CD14-positive monocyte (primary cell): ENCODE data around the gene PNLIP. TPM values are rescaled to one million over a fixed set of nuclear protein-coding genes. Genes with fewer than 3 reads are reported as not detected.

Source experiments
- DNase-seq, 3 donors: peaks; one replicate each; pipeline ENCODE4 v3.0.0-alpha.2; 2011 to 2022
- H2AFZ ChIP-seq: 2 replicates; pipeline ENCODE4 v1.6.0; 2012; ENCODE audit warnings: mild to moderate bottlenecking, low read depth, low read length, inconsistent platforms; ENCODE audit not compliant: insufficient read depth, poor library complexity, severe bottlenecking
- H3K27ac ChIP-seq, 2 donors: 1 replicate in 1 of 2; 2 replicates in 1 of 2; pipeline ENCODE4 v1.5.1; 2012 to 2013; ENCODE audit warnings: low read length in 2 of 2, control low read depth in 1 of 2, inconsistent platforms in 1 of 2, low read depth in 1 of 2, mild to moderate bottlenecking in 1 of 2
- H3K27me3 ChIP-seq, 2 donors: one replicate each; pipeline versions ENCODE4 v1.6.0 to v1.6.1; 2011 to 2013; ENCODE audit warnings: low read length in 2 of 2; ENCODE audit not compliant: control insufficient read depth in 2 of 2, insufficient read depth in 2 of 2
- H3K36me3 ChIP-seq, 2 donors: replicated peaks in 1 of 2; 1 replicate in 1 of 2; 2 replicates in 1 of 2; pipeline versions ENCODE4 v1.5.1 to v1.6.1; 2012 to 2013; ENCODE audit warnings: low read length in 2 of 2, control low read depth in 1 of 2, inconsistent platforms in 1 of 2, mild to moderate bottlenecking in 1 of 2; ENCODE audit not compliant: insufficient read depth in 2 of 2, control insufficient read depth in 1 of 2
- H3K4me1 ChIP-seq, 2 donors: 1 replicate in 1 of 2; 2 replicates in 1 of 2; pipeline versions ENCODE4 v1.5.1 to v1.6.1; 2012 to 2013; ENCODE audit warnings: low read length in 2 of 2, control low read depth in 1 of 2, inconsistent platforms in 1 of 2, mild to moderate bottlenecking in 1 of 2, moderate library complexity in 1 of 2; ENCODE audit not compliant: insufficient read depth in 2 of 2, control insufficient read depth in 1 of 2
- H3K4me2 ChIP-seq: replicated peaks from 2 replicates; pipeline ENCODE3; 2012; ENCODE audit warnings: low read length, moderate library complexity, mild to moderate bottlenecking; ENCODE audit not compliant: poor library complexity, severe bottlenecking; ENCODE audit errors: extremely low read depth
- H3K4me3 ChIP-seq, 3 experiments: fragments of 200-600 bp in 1 of 3; sonication (generic) in 1 of 3; replicated peaks in 1 of 3; 1 replicate in 2 of 3; 2 replicates in 1 of 3; pipeline ENCODE4 v1.5.1; 2011 to 2013; ENCODE audit warnings: low read length in 3 of 3, mild to moderate bottlenecking in 3 of 3, control low read depth in 2 of 3, low read depth in 2 of 3, inconsistent platforms in 1 of 3, moderate library complexity in 1 of 3
- H3K79me2 ChIP-seq: 2 replicates; pipeline ENCODE4 v1.6.0; 2012; ENCODE audit warnings: mild to moderate bottlenecking, control low read depth, inconsistent platforms, low read length, moderate library complexity; ENCODE audit not compliant: insufficient read depth
- H3K9ac ChIP-seq: 2 replicates; pipeline ENCODE4 v1.6.0; 2017; ENCODE audit warnings: low read length, mild to moderate bottlenecking; ENCODE audit not compliant: insufficient read depth, poor library complexity, severe bottlenecking
- H3K9me3 ChIP-seq, 2 donors: replicated peaks in 1 of 2; 1 replicate in 1 of 2; 2 replicates in 1 of 2; pipeline versions ENCODE4 v1.5.1 to v1.6.1; 2012 to 2013; ENCODE audit warnings: low read length in 2 of 2, control low read depth in 1 of 2; ENCODE audit not compliant: control insufficient read depth in 1 of 2, insufficient read depth in 1 of 2
- H4K20me1 ChIP-seq: 2 replicates; pipeline ENCODE4 v1.6.0; 2012; ENCODE audit warnings: mild to moderate bottlenecking, low read length, control low read depth, moderate library complexity; ENCODE audit not compliant: insufficient read depth
- H3K27ac Mint-ChIP-seq, 7 donors: one replicate each; pipeline ENCODE4 v1.8.0; 2020; ENCODE audit warnings: mild to moderate bottlenecking in 7 of 7, mixed read lengths in 7 of 7, moderate library complexity in 6 of 7, inconsistent platforms in 2 of 7
- H3K27me3 Mint-ChIP-seq, 3 donors: one replicate each; pipeline ENCODE4 v1.8.0; 2021 to 2022; ENCODE audit warnings: low read depth in 3 of 3, mild to moderate bottlenecking in 3 of 3, mixed read lengths in 3 of 3, moderate library complexity in 3 of 3, inconsistent platforms in 1 of 3
- H3K36me3 Mint-ChIP-seq, 2 donors: one replicate each; pipeline ENCODE4 v1.8.0; 2020; ENCODE audit warnings: mixed read lengths in 2 of 2, inconsistent platforms in 1 of 2, mild to moderate bottlenecking in 1 of 2
- H3K4me1 Mint-ChIP-seq: one replicate; pipeline ENCODE4 v1.8.0; 2020; ENCODE audit warnings: mild to moderate bottlenecking, mixed read lengths
- H3K4me3 Mint-ChIP-seq, 2 donors: one replicate each; pipeline ENCODE4 v1.8.0; 2020; ENCODE audit warnings: mild to moderate bottlenecking in 2 of 2, mixed read lengths in 2 of 2, moderate library complexity in 1 of 2
- H3K9me3 Mint-ChIP-seq, 7 donors: one replicate each; pipeline ENCODE4 v1.8.0; 2020 to 2022; ENCODE audit warnings: mixed read lengths in 7 of 7, mild to moderate bottlenecking in 6 of 7, moderate library complexity in 6 of 7, inconsistent platforms in 2 of 7
- WGBS: methylation state at CpG from one replicate; pipeline ENCODE4 v1.1.5; 2013; ENCODE audit warnings: missing lambda C conversion rate; ENCODE audit not compliant: insufficient coverage; 5-methylcytosine and 5-hydroxymethylcytosine counted together
- intact Hi-C, 2 donors: fragments of 100-400 bp; cut with micrococcal nuclease; formaldehyde crosslinking; loops; one replicate each; pipeline versions ENCODE4 v1.15.0 to v1.15.1; 2023
- polyA plus RNA-seq, 3 donors: library from polyadenylated mRNA; depleted of rRNA in 1 of 3; unstranded in 2 of 3; stranded (reverse) in 1 of 3; fragments of 300-500 nt in 2 of 3; fragments of >200 nt in 1 of 3; fragmentation: Illumina TruSeq in 2 of 3; gene quantifications; 1 replicate in 2 of 3; 2 replicates in 1 of 3; pipeline ENCODE4 v1.2.3, GENCODE V29; 2012 to 2021
- TF ChIP-seq, protein P1 (sequence below): fragments of 200-600 bp; IDR thresholded peaks from one replicate; pipeline ENCODE4 v1.8.0; 2022; ENCODE audit warnings: antibody characterized with exemption, mild to moderate bottlenecking

Gene PNLIP
- polyA plus RNA-seq, 3 donors = not detected

- Histone ChIP-seq H3K4me2 (no peak overlapping the region), H3K27ac (no peak overlapping the region), H3K9me3 (no peaks in the 10 kb centered on the region), H3K79me2 (no peaks in the 10 kb centered on the region), H3K4me1 (no peaks in the 10 kb centered on the region), H2AFZ (no peak overlapping the region), H3K36me3 (no peaks in the 10 kb centered on the region), H4K20me1 (no peaks in the 10 kb centered on the region), H3K9ac (no peak overlapping the region), H3K27me3 (no peaks in the 10 kb centered on the region), H3K4me3 (no peak overlapping the region)
- intact Hi-C loops = no loop called here
- TF ChIP-seq, protein P1, sequence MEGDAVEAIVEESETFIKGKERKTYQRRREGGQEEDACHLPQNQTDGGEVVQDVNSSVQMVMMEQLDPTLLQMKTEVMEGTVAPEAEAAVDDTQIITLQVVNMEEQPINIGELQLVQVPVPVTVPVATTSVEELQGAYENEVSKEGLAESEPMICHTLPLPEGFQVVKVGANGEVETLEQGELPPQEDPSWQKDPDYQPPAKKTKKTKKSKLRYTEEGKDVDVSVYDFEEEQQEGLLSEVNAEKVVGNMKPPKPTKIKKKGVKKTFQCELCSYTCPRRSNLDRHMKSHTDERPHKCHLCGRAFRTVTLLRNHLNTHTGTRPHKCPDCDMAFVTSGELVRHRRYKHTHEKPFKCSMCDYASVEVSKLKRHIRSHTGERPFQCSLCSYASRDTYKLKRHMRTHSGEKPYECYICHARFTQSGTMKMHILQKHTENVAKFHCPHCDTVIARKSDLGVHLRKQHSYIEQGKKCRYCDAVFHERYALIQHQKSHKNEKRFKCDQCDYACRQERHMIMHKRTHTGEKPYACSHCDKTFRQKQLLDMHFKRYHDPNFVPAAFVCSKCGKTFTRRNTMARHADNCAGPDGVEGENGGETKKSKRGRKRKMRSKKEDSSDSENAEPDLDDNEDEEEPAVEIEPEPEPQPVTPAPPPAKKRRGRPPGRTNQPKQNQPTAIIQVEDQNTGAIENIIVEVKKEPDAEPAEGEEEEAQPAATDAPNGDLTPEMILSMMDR = no peak
- H3K27ac Mint-ChIP-seq = no peak overlapping the region
- peaks cover 0 to 1% (median 0%) of the 10 kb centered on the region in 3 donors for H3K27me3 Mint-ChIP-seq
- DNase-seq = no peak
- H3K9me3 Mint-ChIP-seq = peaks cover 0 to 5% (median 0%) of the 10 kb centered on the region in 7 donors
- H3K36me3 Mint-ChIP-seq = no peaks in the 10 kb centered on the region
- H3K4me3 Mint-ChIP-seq = no peak overlapping the region
- H3K4me1 Mint-ChIP-seq = no peaks in the 10 kb centered on the region
Observed at GRCh38 chr10:116566932-116567331, 21.2 kb downstream of the PNLIP start.

DNA sequence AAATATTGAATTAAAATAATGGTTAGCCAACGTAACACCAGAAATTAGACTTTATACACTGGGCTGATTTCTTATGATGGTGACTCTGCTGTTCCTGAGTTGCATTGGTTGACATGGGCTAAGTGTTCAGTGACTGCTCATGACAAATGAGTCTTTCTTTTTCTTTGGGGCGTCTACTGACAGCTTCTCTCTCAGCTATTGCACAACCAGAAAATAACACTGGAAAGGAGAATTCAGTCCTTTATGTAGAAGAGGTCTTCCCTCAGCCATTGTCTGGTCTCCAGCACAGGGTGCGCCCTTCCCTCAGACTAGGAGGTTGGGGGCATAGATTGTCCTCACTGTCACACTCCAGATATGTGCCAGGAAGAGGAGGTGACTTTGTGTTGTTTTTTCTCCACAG lies 21.6 kb downstream of the PNLIP start:
- TF ChIP-seq, protein P1 = no peak
- Histone ChIP-seq H3K4me1 (no peaks in the 10 kb centered on the region), H2AFZ (no peak overlapping the region), H3K79me2 (no peaks in the 10 kb centered on the region), H3K4me2 (no peak overlapping the region), H3K36me3 (no peaks in the 10 kb centered on the region), H3K4me3 (no peak overlapping the region), H3K9ac (no peak overlapping the region), H3K27me3 (no peaks in the 10 kb centered on the region), H3K9me3 (no peaks in the 10 kb centered on the region), H4K20me1 (no peaks in the 10 kb centered on the region), H3K27ac (no peak overlapping the region)
- H3K4me3 Mint-ChIP-seq = no peak overlapping the region
- intact Hi-C loops = no loop called here
- no peaks in the 10 kb centered on the region for H3K36me3 Mint-ChIP-seq
- H3K9me3 Mint-ChIP-seq = peaks cover 0 to 5% (median 0%) of the 10 kb centered on the region in 7 donors
- H3K27me3 Mint-ChIP-seq = peaks cover 0 to 1% (median 0%) of the 10 kb centered on the region in 3 donors
- WGBS = 100% methylated on average over 1 of the region's 3 CpGs
- no peak for DNase-seq
- H3K27ac Mint-ChIP-seq = no peak overlapping the region
- H3K4me1 Mint-ChIP-seq = no peaks in the 10 kb centered on the region
